Neural cell (in vitro differentiated cells): Measurements from ENCODE around the gene CD2AP. TPM values are rescaled to one million over a fixed set of nuclear protein-coding genes. Genes with fewer than 3 reads are reported as not detected.

Experiments used
- H2AFZ ChIP-seq: fragments of 200-600, 300-800 bp; sonication (generic), shearing (Covaris generic); 2 replicates; pipeline ENCODE4 v1.6.0; 2014; ENCODE audit warnings: low read depth, mild to moderate bottlenecking, antibody characterized with exemption, low read length, moderate library complexity
- H3F3A ChIP-seq: fragments of 200-600 bp; shearing (Covaris generic); 2 replicates; pipeline ENCODE4 v1.6.1; 2016; ENCODE audit warnings: mild to moderate bottlenecking, moderate library complexity, mixed read lengths, antibody characterized with exemption, low read length; ENCODE audit not compliant: insufficient read depth, poor library complexity, severe bottlenecking
- H3K27ac ChIP-seq: fragments of 200-600, 300-800 bp; sonication (generic), shearing (Covaris generic); 2 replicates; pipeline ENCODE4 v1.5.1; 2014; ENCODE audit warnings: mild to moderate bottlenecking, low read length, moderate library complexity
- H3K27me3 ChIP-seq: fragments of 300-800, 200-600 bp; sonication (generic), shearing (Covaris generic); 2 replicates; pipeline ENCODE4 v1.6.0; 2014; ENCODE audit warnings: mild to moderate bottlenecking, low read depth, low read length, moderate library complexity; ENCODE audit not compliant: insufficient read depth
- H3K36me3 ChIP-seq: fragments of 300-800, 200-600 bp; sonication (generic), shearing (Covaris generic); 2 replicates; pipeline ENCODE4 v1.5.1; 2014; ENCODE audit warnings: mild to moderate bottlenecking, antibody characterized with exemption, low read length, moderate library complexity; ENCODE audit not compliant: insufficient read depth
- H3K4me2 ChIP-seq: fragments of 300-800, 200-600 bp; sonication (generic), shearing (Covaris generic); 2 replicates; pipeline ENCODE4 v1.6.0; 2014; ENCODE audit warnings: mild to moderate bottlenecking, low read length
- H3K4me3 ChIP-seq: fragments of 300-800, 200-600 bp; sonication (generic), shearing (Covaris generic); 2 replicates; pipeline ENCODE4 v1.5.1; 2014; ENCODE audit warnings: mild to moderate bottlenecking, low read length, moderate library complexity
- H3K79me2 ChIP-seq: fragments of 200-600 bp; shearing (Covaris generic); replicated peaks from 2 replicates; pipeline ENCODE4 v1.6.0; 2014; ENCODE audit warnings: mild to moderate bottlenecking, low read length, moderate library complexity; ENCODE audit not compliant: insufficient read depth
- H3K9ac ChIP-seq: fragments of 300-800, 200-600 bp; sonication (generic), shearing (Covaris generic); 2 replicates; pipeline ENCODE4 v1.6.1; 2016; ENCODE audit warnings: mild to moderate bottlenecking, low read length, mixed read lengths
- H3K9me2 ChIP-seq: fragments of 200-600 bp; shearing (Covaris generic); 2 replicates; pipeline ENCODE4 v1.6.1; 2016; ENCODE audit warnings: mild to moderate bottlenecking, low read length, mixed read lengths; ENCODE audit not compliant: insufficient read depth
- H3K9me3 ChIP-seq: fragments of 200-600, 300-800 bp; sonication (generic), shearing (Covaris generic); 2 replicates; pipeline ENCODE4 v1.6.1; 2016; ENCODE audit warnings: mild to moderate bottlenecking, mixed run types, low read length, moderate library complexity, mixed read lengths
- H4K20me1 ChIP-seq: fragments of 200-600 bp; shearing (Covaris generic); 2 replicates; pipeline ENCODE4 v1.6.1; 2016; ENCODE audit warnings: mild to moderate bottlenecking, mixed run types; ENCODE audit not compliant: insufficient read depth
- EP300 ChIP-seq: fragments of 450-650 bp; conservative IDR thresholded peaks from 2 replicates; pipeline ENCODE4 v1.6.1; 2014; ENCODE audit warnings: antibody characterized with exemption, mild to moderate bottlenecking, moderate library complexity; ENCODE audit not compliant: poor library complexity, severe bottlenecking
- EZH2 ChIP-seq: fragments of 200-600, 300-800 bp; shearing (Covaris generic), sonication (generic); IDR thresholded peaks from 2 replicates; pipeline ENCODE4 v1.6.1; 2014; ENCODE audit warnings: antibody characterized with exemption, low read length, borderline replicate concordance, mild to moderate bottlenecking; ENCODE audit not compliant: insufficient read depth, poor library complexity, severe bottlenecking
- MXI1 ChIP-seq: fragments of 450-650 bp; conservative IDR thresholded peaks from 2 replicates; pipeline ENCODE4 v1.6.1; 2014; ENCODE audit warnings: antibody characterized with exemption, mild to moderate bottlenecking; ENCODE audit not compliant: poor library complexity, severe bottlenecking
- POLR2AphosphoS5 ChIP-seq: IDR thresholded peaks from 2 replicates; pipeline ENCODE4 v1.6.1; 2012
- RAD21 ChIP-seq: fragments of 450-650 bp; conservative IDR thresholded peaks from 2 replicates; pipeline ENCODE4 v1.6.1; 2014; ENCODE audit warnings: antibody characterized with exemption, mild to moderate bottlenecking, moderate library complexity
- SMC3 ChIP-seq: fragments of 450-650 bp; conservative IDR thresholded peaks from 2 replicates; pipeline ENCODE4 v1.6.1; 2014; ENCODE audit warnings: antibody characterized with exemption, mild to moderate bottlenecking, moderate library complexity; ENCODE audit not compliant: poor library complexity
- TAF1 ChIP-seq: IDR thresholded peaks from 2 replicates; pipeline ENCODE4 v1.6.1; 2012; ENCODE audit warnings: low read depth
- polyA plus RNA-seq: library from polyadenylated mRNA; depleted of rRNA; stranded (reverse); fragments of >200 nt; gene quantifications from 2 replicates; pipeline ENCODE4 v1.2.3, GENCODE V29; 2014
- TF ChIP-seq, protein P1 (sequence below): IDR thresholded peaks from 2 replicates; pipeline ENCODE4 v1.6.1; 2012; ENCODE audit warnings: borderline replicate concordance
- TF ChIP-seq, protein P2 (sequence below): fragments of 450-650 bp; IDR thresholded peaks from 2 replicates; pipeline ENCODE4 v1.5.1; 2014; ENCODE audit warnings: antibody characterized with exemption, mild to moderate bottlenecking, moderate library complexity; ENCODE audit not compliant: poor library complexity, severe bottlenecking

CD2AP gene
- polyA plus RNA-seq, 1 donor from 2014 or later, result 16.8 TPM

- Histone ChIP-seq H3K9ac (no peak overlapping the region), H3K9me3 (no peaks in the 10 kb centered on the region), H3K4me2 (no peak overlapping the region), H3K27me3 (no peaks in the 10 kb centered on the region), H3K4me3 (no peak overlapping the region), H2AFZ (no peak overlapping the region), H3K79me2 (no peaks in the 10 kb centered on the region), H4K20me1 (no peaks in the 10 kb centered on the region), H3K36me3 (no peaks in the 10 kb centered on the region), H3K9me2 (no peaks in the 10 kb centered on the region), H3K27ac (no peak overlapping the region), H3F3A (no peaks in the 10 kb centered on the region)
- TF ChIP-seq SMC3 (no peak), RAD21 (no peak), TAF1 (no peak), MXI1 (no peak), POLR2AphosphoS5 (no peak), EP300 (no peak), EZH2 (no peak)
- TF ChIP-seq, protein P1, sequence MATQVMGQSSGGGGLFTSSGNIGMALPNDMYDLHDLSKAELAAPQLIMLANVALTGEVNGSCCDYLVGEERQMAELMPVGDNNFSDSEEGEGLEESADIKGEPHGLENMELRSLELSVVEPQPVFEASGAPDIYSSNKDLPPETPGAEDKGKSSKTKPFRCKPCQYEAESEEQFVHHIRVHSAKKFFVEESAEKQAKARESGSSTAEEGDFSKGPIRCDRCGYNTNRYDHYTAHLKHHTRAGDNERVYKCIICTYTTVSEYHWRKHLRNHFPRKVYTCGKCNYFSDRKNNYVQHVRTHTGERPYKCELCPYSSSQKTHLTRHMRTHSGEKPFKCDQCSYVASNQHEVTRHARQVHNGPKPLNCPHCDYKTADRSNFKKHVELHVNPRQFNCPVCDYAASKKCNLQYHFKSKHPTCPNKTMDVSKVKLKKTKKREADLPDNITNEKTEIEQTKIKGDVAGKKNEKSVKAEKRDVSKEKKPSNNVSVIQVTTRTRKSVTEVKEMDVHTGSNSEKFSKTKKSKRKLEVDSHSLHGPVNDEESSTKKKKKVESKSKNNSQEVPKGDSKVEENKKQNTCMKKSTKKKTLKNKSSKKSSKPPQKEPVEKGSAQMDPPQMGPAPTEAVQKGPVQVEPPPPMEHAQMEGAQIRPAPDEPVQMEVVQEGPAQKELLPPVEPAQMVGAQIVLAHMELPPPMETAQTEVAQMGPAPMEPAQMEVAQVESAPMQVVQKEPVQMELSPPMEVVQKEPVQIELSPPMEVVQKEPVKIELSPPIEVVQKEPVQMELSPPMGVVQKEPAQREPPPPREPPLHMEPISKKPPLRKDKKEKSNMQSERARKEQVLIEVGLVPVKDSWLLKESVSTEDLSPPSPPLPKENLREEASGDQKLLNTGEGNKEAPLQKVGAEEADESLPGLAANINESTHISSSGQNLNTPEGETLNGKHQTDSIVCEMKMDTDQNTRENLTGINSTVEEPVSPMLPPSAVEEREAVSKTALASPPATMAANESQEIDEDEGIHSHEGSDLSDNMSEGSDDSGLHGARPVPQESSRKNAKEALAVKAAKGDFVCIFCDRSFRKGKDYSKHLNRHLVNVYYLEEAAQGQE, result no peak
- TF ChIP-seq, protein P2, sequence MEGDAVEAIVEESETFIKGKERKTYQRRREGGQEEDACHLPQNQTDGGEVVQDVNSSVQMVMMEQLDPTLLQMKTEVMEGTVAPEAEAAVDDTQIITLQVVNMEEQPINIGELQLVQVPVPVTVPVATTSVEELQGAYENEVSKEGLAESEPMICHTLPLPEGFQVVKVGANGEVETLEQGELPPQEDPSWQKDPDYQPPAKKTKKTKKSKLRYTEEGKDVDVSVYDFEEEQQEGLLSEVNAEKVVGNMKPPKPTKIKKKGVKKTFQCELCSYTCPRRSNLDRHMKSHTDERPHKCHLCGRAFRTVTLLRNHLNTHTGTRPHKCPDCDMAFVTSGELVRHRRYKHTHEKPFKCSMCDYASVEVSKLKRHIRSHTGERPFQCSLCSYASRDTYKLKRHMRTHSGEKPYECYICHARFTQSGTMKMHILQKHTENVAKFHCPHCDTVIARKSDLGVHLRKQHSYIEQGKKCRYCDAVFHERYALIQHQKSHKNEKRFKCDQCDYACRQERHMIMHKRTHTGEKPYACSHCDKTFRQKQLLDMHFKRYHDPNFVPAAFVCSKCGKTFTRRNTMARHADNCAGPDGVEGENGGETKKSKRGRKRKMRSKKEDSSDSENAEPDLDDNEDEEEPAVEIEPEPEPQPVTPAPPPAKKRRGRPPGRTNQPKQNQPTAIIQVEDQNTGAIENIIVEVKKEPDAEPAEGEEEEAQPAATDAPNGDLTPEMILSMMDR, result no peak
Observed at GRCh38 chr6:47428746-47429664, 48.6 kb upstream of the CD2AP start.

GRCh38 chr6:47434372-47435253 is 43.0 kb upstream of the CD2AP start:
- no peak overlapping the region for H3K4me3 ChIP-seq
- no peaks in the 10 kb centered on the region for H3K79me2 ChIP-seq
- H3F3A ChIP-seq, result no peaks in the 10 kb centered on the region
- H4K20me1 ChIP-seq, result no peaks in the 10 kb centered on the region
- H2AFZ ChIP-seq, result no peak overlapping the region
- no peaks in the 10 kb centered on the region for H3K9me3 ChIP-seq
- no peaks in the 10 kb centered on the region for H3K27me3 ChIP-seq
- H3K36me3 ChIP-seq, result no peaks in the 10 kb centered on the region
- TF ChIP-seq SMC3 (no peak), POLR2AphosphoS5 (no peak), EZH2 (no peak), RAD21 (no peak), TAF1 (no peak), EP300 (no peak), MXI1 (no peak)
- TF ChIP-seq, protein P1, result no peak
- TF ChIP-seq, protein P2, result no peak
- no peak overlapping the region for H3K9ac ChIP-seq
- H3K27ac ChIP-seq, result no peak overlapping the region
- H3K4me2 ChIP-seq, result no peak overlapping the region
- no peaks in the 10 kb centered on the region for H3K9me2 ChIP-seq
